Endothelial cell of hepatic sinusoid (primary cell): ENCODE results near the gene OXA1L.
"Not testable (repeated sequence)": the region's sequence is repeated elsewhere in the genome, so short reads cannot be mapped to it uniquely, and the experiment has no call there.

Experiments used
- in situ Hi-C: cut with HindIII; loops from 2 replicates; pipeline ENCODE4 v1.10.0; 2017; ENCODE audit warnings: low sequenced_read_pairs

OXA1L gene

GRCh38 chr14:22767323-22767589 lies 768 bp downstream of the OXA1L start:
- in situ Hi-C loops, result loop anchor here (5.0 to 10.0 kb wide), 2 partner anchors 35 to 138 kb away; no protein-coding TSS in a partner anchor

DNA sequence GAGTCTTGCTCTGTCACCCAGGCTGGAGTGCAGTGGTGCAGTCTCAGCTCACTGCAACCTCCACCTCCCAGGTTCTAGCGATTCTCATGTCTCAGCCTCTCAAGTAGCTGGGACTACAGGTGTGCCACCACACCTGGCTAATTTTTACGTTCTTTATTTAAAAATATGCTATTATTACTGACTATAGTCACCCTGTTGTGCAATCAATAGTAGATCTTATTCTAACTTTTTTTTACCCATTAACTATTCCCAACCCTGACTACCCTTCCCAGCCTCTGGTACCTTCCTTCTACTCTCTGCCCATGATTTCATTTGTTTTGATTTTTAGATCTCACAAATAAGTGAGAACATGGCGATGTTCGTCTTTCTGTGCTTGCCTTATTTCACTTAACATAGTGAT lies 2.5 kb downstream of the OXA1L start:
- in situ Hi-C loops, result loop anchor here (5.0 to 10.0 kb wide), 2 partner anchors 37 to 136 kb away; no protein-coding TSS in a partner anchor

GRCh38 chr14:22769369-22769768 lies 2.9 kb downstream of the OXA1L start:
- in situ Hi-C loops, result loop anchor here (5.0 to 10.0 kb wide), 2 partner anchors 37 to 135 kb away; no protein-coding TSS in a partner anchor

DNA sequence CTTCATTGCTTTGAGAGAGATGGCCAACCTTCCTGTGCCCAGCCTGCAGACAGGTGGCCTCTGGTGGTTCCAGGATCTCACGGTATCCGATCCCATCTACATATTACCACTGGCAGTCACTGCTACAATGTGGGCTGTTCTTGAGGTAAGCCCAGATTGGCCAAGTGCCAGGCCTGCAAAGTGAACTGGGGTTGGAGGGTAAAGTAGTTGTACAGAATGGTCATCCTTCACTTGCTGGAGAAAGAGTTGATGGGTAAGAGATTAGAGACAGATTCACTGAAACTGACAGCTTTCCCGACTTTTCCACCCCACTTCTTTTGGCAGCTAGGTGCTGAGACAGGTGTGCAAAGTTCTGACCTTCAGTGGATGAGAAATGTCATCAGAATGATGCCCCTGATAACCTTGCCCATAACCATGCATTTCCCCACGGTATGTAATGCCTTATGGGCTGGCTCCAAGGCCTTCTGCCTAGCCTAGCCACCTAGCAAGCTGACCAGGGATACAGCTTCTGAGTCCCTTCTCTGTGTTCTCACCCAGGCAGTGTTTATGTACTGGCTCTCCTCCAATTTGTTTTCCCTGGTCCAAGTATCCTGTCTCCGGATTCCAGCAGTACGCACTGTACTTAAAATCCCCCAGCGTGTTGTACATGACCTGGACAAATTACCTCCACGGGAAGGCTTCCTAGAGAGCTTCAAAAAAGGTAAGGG lies 4.1 kb downstream of the OXA1L start:
- in situ Hi-C loops, result no loop called here

- in situ Hi-C loops, result no loop called here
Observed at GRCh38 chr14:22772725-22773124, 6.2 kb downstream of the OXA1L start.

GRCh38 chr14:22773162-22774010 lies 6.9 kb downstream of the OXA1L start:
- in situ Hi-C loops, result no loop called here

GRCh38 chr14:22774011-22774706 lies 7.7 kb downstream of the OXA1L start:
- in situ Hi-C loops, result no loop called here

- in situ Hi-C loops, result no loop called here
Observed at GRCh38 chr14:22776215-22776614, 9.7 kb downstream of the OXA1L start.

- in situ Hi-C loops, result not testable (repeated sequence)
Observed at GRCh38 chr14:22776849-22777248, 10.4 kb downstream of the OXA1L start.

- in situ Hi-C loops, result no loop called here
Observed at GRCh38 chr14:22778084-22778483, 11.6 kb downstream of the OXA1L start.

DNA sequence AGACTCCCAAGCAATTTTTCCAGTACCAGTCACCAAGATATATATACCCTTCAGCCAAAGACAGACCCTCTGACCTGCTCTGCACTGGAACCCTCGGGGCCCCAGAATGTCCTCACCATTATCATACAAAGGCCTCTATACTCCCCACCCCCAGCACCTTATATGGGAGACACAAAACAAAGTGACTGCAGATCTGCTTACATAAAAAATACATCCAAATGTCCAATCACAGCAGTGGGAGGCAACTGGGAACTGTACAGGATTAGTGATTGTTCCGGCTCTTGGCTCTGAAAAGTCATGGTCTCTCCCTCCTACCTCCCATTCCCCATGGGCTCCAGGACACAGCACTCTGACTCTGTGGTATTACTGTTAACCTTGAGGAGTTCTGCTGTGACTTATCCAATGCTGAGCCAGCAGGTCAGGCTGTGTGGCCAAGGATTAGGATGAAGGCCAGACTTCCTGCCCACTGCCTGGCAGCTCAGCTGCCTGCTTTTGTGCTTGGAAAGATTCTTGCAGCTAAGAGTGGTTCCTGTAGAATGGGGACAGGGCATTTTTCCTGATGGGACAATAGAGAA lies 13.7 kb downstream of the OXA1L start:
- in situ Hi-C loops, result no loop called here

GRCh38 chr14:22780941-22781300 lies 14.4 kb downstream of the OXA1L start:
- in situ Hi-C loops, result no loop called here

- in situ Hi-C loops, result no loop called here
Observed at GRCh38 chr14:22781301-22781991, 15.0 kb downstream of the OXA1L start.

DNA sequence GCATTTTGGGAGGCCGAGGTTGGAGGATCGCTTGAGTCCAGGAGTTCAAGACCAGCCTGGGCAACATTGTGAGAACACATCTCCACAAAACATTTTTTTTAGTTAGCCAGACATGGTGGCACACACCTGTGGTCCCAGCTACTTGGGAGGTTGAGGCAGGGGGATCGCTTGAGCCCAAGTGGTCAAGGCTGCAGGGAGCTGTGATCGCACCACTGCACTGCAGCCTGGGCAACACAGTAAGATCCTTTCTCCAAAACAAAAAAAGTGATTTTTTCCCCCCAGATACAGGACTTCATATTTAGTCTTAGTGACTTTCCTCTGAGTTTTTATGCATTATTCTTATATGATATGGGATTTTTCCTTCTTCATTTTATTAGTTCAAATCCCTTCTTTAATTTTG lies 20.2 kb downstream of the OXA1L start:
- in situ Hi-C loops, result no loop called here

DNA sequence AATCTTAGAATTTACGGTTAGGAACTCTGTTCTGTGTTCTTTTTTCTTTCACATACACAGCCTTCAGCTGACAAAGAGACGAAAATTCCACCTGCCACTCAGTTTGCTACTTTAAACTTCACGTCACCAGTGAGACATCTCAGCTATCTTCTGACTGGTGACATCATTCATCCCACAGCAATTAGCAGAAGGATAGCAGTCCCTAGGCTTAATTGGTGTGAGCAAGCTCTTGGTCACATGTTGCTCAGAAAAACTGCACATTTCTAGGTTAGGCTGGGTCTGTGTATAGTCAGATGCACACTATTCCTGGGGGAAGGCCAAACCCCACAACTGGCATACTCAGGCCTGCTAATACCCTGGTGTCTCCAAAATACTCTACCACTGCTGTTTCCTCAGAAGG lies 24.8 kb downstream of the OXA1L start:
- in situ Hi-C loops, result no loop called here

GRCh38 chr14:22792158-22792557 lies 25.7 kb downstream of the OXA1L start:
- in situ Hi-C loops, result no loop called here

DNA sequence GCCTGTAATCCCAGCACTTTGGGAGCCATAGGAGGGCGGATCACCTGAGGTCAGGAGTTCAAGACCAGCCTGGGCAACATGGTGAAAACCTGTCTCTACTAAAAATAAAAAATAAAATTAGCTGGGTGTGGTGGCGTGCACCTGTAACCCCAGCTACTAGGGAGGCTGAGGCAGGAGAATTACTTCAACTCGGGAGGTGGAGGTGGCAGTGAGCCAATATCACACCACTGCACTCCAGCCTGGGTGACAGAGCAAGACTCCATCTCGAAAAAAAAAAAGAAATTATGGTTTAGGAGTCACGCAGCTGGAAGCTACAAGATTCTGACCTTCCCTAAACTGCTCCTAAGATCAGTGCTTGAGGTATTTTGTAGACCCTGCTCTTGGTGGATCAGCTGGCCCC lies 27.1 kb downstream of the OXA1L start:
- in situ Hi-C loops, result not testable (repeated sequence)

DNA sequence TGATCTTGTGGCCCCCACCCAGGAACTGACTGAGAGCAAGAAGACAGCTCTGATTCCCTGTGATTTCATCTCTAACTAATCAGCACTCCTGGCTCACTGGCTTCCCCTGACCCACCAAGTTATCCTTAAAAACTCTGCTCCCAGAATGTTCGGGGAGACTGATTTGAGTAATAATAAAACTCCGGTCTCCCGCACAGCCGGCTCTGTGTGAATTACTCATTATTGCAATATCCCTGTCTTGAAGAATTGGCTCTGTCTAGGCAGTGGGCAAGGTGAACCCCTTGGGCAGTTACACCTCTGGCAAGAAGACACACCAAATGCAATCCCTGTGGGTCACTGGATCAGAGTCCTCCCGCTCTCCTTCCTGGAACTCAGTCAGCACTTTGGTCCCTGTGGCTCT lies 27.5 kb downstream of the OXA1L start:
- in situ Hi-C loops, result no loop called here

- in situ Hi-C loops, result no loop called here
Observed at GRCh38 chr14:22794551-22794951, 28.1 kb downstream of the OXA1L start.

DNA sequence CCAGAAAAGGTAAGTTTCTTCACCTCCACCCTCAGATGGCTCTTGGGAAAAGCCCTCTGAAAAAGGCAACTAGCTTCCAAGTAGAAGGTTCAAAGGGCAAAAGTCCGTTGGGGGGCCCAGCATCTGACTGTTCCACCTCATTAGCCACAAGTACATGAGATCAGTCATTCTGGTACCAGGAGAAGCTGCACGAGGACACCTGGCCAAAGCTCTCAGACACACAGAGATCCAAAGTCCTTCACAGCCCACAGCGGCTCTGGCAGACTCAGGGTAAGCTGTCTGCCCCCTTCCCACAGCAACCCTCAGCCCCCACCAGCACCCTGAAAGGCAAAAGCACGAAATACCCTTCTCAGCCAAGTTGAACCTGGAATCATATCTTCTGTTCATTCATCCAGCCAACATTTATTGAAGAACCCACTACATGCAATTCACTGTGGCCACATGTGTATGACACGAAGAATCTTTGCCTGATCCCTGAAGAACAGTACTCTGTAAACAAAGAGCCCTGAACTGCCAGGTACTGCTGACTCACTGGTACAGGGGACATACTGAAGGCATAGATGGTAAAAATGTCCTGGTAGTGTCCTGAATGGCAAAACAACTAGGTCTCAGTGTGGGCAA lies 29.7 kb downstream of the OXA1L start:
- in situ Hi-C loops, result no loop called here
